Measurements from ENCODE around the gene AGAP9. TPM values are rescaled to one million over a fixed set of nuclear protein-coding genes. Genes with fewer than 3 reads are reported as not detected.
"Not testable (repeated sequence)": the region's sequence is repeated elsewhere in the genome, so short reads cannot be mapped to it uniquely, and the experiment has no call there.

Gene AGAP9
- total RNA-seq, 1 donor from 2014 or later = 1.0 TPM

DNA sequence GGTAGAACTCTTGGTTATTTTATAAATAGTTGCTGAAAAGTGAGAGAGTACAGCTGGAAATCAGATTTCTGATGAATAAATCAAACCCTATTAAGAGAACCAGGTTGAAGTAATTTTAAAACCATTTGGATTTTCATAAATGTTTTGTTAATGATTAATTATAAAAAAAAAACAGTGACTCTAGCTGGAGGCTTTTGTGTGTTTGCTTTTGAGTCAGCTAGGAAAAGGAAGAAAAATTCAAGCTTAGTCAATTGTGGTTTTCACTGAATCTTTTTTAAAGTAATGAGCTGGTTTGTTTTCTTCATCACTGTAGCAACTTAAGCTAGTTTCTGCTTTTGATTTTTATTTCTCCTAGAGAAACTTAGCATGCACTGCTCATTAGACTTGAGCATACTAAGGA, 34.2 kb upstream of the AGAP9 start:
- H3K27ac ChIP-seq (ENCODE audit: low read depth, low read length); H3K27me3 ChIP-seq (ENCODE audit: control insufficient read depth in 3 of 3, insufficient read depth in 3 of 3, low read length in 3 of 3); H3K9me3 ChIP-seq (ENCODE audit: control insufficient read depth in 3 of 3, low read length in 3 of 3); H3K4me3 ChIP-seq (ENCODE audit: low read length in 3 of 3); H3K4me1 ChIP-seq (ENCODE audit: control insufficient read depth in 3 of 3, insufficient read depth in 3 of 3, low read length in 3 of 3); H3K9ac ChIP-seq (ENCODE audit: low read depth in 1 of 3, low read length in 3 of 3); H3K36me3 ChIP-seq (ENCODE audit: control insufficient read depth in 3 of 3, insufficient read depth in 3 of 3, low read length in 3 of 3): not testable (repeated sequence)

GRCh38 chr10:47555334-47555733, 31.9 kb upstream of the AGAP9 start:
- not testable (repeated sequence) for H3K9ac ChIP-seq (ENCODE audit: low read depth in 1 of 3, low read length in 3 of 3); H3K27ac ChIP-seq (ENCODE audit: low read depth, low read length); H3K27me3 ChIP-seq (ENCODE audit: control insufficient read depth in 3 of 3, insufficient read depth in 3 of 3, low read length in 3 of 3); H3K9me3 ChIP-seq (ENCODE audit: control insufficient read depth in 3 of 3, low read length in 3 of 3); H3K36me3 ChIP-seq (ENCODE audit: control insufficient read depth in 3 of 3, insufficient read depth in 3 of 3, low read length in 3 of 3); H3K4me1 ChIP-seq (ENCODE audit: control insufficient read depth in 3 of 3, insufficient read depth in 3 of 3, low read length in 3 of 3); H3K4me3 ChIP-seq (ENCODE audit: low read length in 3 of 3)

DNA sequence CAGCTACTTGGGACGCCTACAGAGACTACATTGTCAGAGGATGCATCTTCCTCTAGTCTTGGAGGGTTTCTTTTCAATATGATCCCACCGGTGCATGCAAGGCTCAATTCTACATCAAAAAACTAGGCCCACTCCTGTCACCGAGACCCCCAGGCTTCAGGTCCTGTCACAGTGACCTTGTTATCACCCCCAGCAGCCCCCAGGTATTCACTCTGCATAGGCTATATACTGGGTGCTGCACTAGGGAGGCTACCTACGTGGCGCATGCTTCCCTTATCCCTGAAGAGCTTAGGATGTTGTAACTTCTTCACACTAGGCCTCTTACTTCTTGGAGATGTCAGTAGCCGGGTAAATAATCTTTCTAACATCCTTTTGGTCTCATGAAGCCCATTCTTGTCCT, 31.1 kb upstream of the AGAP9 start:
- not testable (repeated sequence) for H3K9ac ChIP-seq (ENCODE audit: low read depth in 1 of 3, low read length in 3 of 3); H3K27ac ChIP-seq (ENCODE audit: low read depth, low read length); H3K9me3 ChIP-seq (ENCODE audit: control insufficient read depth in 3 of 3, low read length in 3 of 3); H3K4me1 ChIP-seq (ENCODE audit: control insufficient read depth in 3 of 3, insufficient read depth in 3 of 3, low read length in 3 of 3); H3K4me3 ChIP-seq (ENCODE audit: low read length in 3 of 3); H3K27me3 ChIP-seq (ENCODE audit: control insufficient read depth in 3 of 3, insufficient read depth in 3 of 3, low read length in 3 of 3); H3K36me3 ChIP-seq (ENCODE audit: control insufficient read depth in 3 of 3, insufficient read depth in 3 of 3, low read length in 3 of 3)

DNA sequence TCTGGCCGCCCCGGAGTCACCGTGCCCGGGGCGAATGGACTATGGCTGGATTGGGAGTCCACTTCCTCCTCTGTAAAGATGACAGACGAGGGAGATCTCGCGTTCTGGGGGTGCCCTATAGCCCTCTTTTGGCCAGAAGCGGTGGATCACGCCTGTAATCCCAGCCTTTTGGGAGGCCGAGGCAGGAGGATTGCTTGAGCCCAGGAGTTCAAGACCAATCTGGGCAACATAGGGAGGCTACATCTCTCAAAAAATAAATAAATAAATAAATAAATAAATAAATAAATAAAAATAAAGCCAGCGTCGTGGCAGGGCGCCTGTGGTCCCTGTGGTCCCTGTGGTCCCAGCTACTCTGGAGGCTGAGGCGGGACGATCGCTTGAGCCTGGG, 30.4 kb upstream of the AGAP9 start:
- not testable (repeated sequence) for H3K27me3 ChIP-seq (ENCODE audit: control insufficient read depth in 3 of 3, insufficient read depth in 3 of 3, low read length in 3 of 3); H3K4me1 ChIP-seq (ENCODE audit: control insufficient read depth in 3 of 3, insufficient read depth in 3 of 3, low read length in 3 of 3); H3K9me3 ChIP-seq (ENCODE audit: control insufficient read depth in 3 of 3, low read length in 3 of 3); H3K27ac ChIP-seq (ENCODE audit: low read depth, low read length); H3K36me3 ChIP-seq (ENCODE audit: control insufficient read depth in 3 of 3, insufficient read depth in 3 of 3, low read length in 3 of 3)
- Histone ChIP-seq H3K4me3 (ENCODE audit: low read length in 3 of 3) (peak overlapping the region; percentile 62 to 72 (median 71)), H3K9ac (ENCODE audit: low read depth in 1 of 3, low read length in 3 of 3) (peak overlapping the region in 1 of 3 donors; percentile 92)

DNA sequence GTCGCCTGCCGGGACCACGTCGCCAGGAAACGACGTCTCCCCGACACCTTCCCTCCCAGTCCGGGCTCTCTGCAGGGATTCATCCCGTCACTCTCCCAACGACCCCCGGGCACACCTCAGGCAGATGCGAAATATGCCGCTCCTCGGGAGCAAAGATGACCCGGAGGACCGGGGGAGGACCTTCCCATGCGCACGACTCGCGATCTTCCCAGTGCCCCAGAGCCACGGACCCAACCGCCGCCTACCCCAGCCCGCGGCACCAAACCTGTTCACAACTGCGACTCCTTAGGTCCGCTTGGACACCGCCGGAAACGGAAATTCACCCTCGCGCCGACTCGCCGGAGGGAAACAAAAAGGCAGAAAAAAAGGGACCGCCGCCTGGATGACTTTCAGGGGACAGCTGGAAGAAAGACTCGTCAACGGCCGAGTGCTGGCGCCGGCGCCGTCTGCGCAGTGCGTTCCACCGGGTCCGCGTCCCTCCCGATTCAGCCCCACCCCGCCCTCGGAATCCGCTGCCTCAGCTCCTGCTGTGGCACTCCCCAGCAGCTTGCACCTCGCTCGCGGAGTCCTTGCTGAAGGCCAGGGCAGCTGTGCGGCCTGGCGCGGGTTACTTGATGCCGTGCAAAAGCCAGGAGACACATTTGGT, 29.9 kb upstream of the AGAP9 start:
- Histone ChIP-seq H3K9ac (ENCODE audit: low read depth in 1 of 3, low read length in 3 of 3) (peak overlapping the region; percentile 86 to 92 (median 88)), H3K27ac (ENCODE audit: low read depth, low read length) (peak overlapping the region; percentile 65), H3K4me3 (ENCODE audit: low read length in 3 of 3) (peak overlapping the region; percentile 84 to 87 (median 84))
- H3K36me3 ChIP-seq (ENCODE audit: control insufficient read depth in 3 of 3, insufficient read depth in 3 of 3, low read length in 3 of 3); H3K9me3 ChIP-seq (ENCODE audit: control insufficient read depth in 3 of 3, low read length in 3 of 3); H3K27me3 ChIP-seq (ENCODE audit: control insufficient read depth in 3 of 3, insufficient read depth in 3 of 3, low read length in 3 of 3); H3K4me1 ChIP-seq (ENCODE audit: control insufficient read depth in 3 of 3, insufficient read depth in 3 of 3, low read length in 3 of 3): not testable (repeated sequence)

GRCh38 chr10:47552719-47553118, 29.3 kb upstream of the AGAP9 start:
- peak overlapping the region; percentile 84 to 87 (median 84) for H3K4me3 ChIP-seq (ENCODE audit: low read length in 3 of 3)
- peak overlapping the region; percentile 65 for H3K27ac ChIP-seq (ENCODE audit: low read depth, low read length)
- not testable (repeated sequence) for H3K9me3 ChIP-seq (ENCODE audit: control insufficient read depth in 3 of 3, low read length in 3 of 3); H3K4me1 ChIP-seq (ENCODE audit: control insufficient read depth in 3 of 3, insufficient read depth in 3 of 3, low read length in 3 of 3); H3K36me3 ChIP-seq (ENCODE audit: control insufficient read depth in 3 of 3, insufficient read depth in 3 of 3, low read length in 3 of 3); H3K27me3 ChIP-seq (ENCODE audit: control insufficient read depth in 3 of 3, insufficient read depth in 3 of 3, low read length in 3 of 3)
- H3K9ac ChIP-seq (ENCODE audit: low read depth in 1 of 3, low read length in 3 of 3) = peak overlapping the region; percentile 86 to 92 (median 88)

DNA sequence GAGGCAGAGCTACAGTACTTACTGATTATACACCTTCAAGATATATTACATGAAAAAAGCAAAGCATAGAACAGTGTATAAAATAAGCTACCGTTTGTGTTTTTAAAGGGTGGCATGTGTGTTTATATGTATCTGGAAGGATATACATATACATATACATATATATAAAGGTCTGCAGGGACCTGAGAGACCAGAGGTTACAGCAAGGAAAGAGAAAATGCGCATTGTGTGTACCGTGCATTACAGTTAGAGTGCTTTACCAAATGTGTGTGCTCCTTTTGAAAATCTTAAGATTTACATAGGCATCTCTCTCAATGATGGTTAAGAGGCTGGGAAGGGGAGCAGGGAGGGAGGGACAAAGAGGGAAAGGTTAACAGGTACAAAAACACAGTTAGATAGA, 23.8 kb upstream of the AGAP9 start:
- H3K27ac ChIP-seq (ENCODE audit: low read depth, low read length); H3K4me1 ChIP-seq (ENCODE audit: control insufficient read depth in 3 of 3, insufficient read depth in 3 of 3, low read length in 3 of 3); H3K9me3 ChIP-seq (ENCODE audit: control insufficient read depth in 3 of 3, low read length in 3 of 3); H3K36me3 ChIP-seq (ENCODE audit: control insufficient read depth in 3 of 3, insufficient read depth in 3 of 3, low read length in 3 of 3); H3K27me3 ChIP-seq (ENCODE audit: control insufficient read depth in 3 of 3, insufficient read depth in 3 of 3, low read length in 3 of 3); H3K4me3 ChIP-seq (ENCODE audit: low read length in 3 of 3); H3K9ac ChIP-seq (ENCODE audit: low read depth in 1 of 3, low read length in 3 of 3): not testable (repeated sequence)

- not testable (repeated sequence) for H3K9ac ChIP-seq (ENCODE audit: low read depth in 1 of 3, low read length in 3 of 3); H3K9me3 ChIP-seq (ENCODE audit: control insufficient read depth in 3 of 3, low read length in 3 of 3); H3K4me1 ChIP-seq (ENCODE audit: control insufficient read depth in 3 of 3, insufficient read depth in 3 of 3, low read length in 3 of 3); H3K27ac ChIP-seq (ENCODE audit: low read depth, low read length); H3K36me3 ChIP-seq (ENCODE audit: control insufficient read depth in 3 of 3, insufficient read depth in 3 of 3, low read length in 3 of 3); H3K27me3 ChIP-seq (ENCODE audit: control insufficient read depth in 3 of 3, insufficient read depth in 3 of 3, low read length in 3 of 3); H3K4me3 ChIP-seq (ENCODE audit: low read length in 3 of 3)
Observed at GRCh38 chr10:47536430-47536829, 13.0 kb upstream of the AGAP9 start.

DNA sequence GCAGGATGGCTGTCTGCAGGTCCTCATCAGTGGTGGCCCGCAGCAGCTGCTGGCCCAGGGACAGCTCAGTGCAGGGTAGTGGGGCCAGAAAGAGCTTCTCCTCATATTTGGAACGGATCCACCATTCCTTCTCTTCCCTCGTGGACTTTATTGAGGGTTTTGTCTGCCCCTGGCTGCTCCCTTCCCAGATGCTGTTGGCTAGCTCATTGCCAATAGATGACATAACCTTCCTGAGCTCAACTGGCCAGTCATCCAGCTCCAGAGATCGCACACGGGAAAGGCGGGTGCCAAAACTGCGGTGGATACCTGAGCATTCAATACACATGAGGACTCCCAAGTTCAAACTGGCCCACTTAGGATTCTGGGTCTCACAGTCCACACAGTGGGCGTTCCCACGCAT, 21.1 kb downstream of the AGAP9 start:
- H3K27me3 ChIP-seq (ENCODE audit: control insufficient read depth in 3 of 3, insufficient read depth in 3 of 3, low read length in 3 of 3); H3K9me3 ChIP-seq (ENCODE audit: control insufficient read depth in 3 of 3, low read length in 3 of 3); H3K36me3 ChIP-seq (ENCODE audit: control insufficient read depth in 3 of 3, insufficient read depth in 3 of 3, low read length in 3 of 3); H3K9ac ChIP-seq (ENCODE audit: low read depth in 1 of 3, low read length in 3 of 3); H3K4me3 ChIP-seq (ENCODE audit: low read length in 3 of 3); H3K27ac ChIP-seq (ENCODE audit: low read depth, low read length); H3K4me1 ChIP-seq (ENCODE audit: control insufficient read depth in 3 of 3, insufficient read depth in 3 of 3, low read length in 3 of 3): not testable (repeated sequence)

DNA sequence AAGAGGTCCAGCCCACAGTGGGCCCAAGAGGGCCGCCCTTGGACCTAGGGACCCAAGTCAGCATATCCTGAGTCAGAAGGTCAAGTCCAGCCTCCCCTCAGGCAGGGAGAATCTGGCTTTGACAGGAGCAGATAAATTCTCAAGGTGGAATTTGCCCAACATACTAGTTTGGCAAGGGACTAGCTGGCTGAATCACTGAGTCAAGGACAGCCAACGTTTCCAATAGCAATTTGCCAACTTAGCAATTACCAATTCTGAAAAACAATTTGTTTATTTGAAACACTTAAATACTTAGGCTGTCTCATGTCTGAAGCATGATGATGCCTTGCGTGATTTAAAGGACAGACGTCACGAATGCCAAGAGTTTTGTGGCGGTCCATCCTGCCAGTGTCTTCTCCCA, 29.2 kb downstream of the AGAP9 start:
- H3K9me3 ChIP-seq (ENCODE audit: control insufficient read depth in 3 of 3, low read length in 3 of 3); H3K4me3 ChIP-seq (ENCODE audit: low read length in 3 of 3); H3K4me1 ChIP-seq (ENCODE audit: control insufficient read depth in 3 of 3, insufficient read depth in 3 of 3, low read length in 3 of 3); H3K9ac ChIP-seq (ENCODE audit: low read depth in 1 of 3, low read length in 3 of 3); H3K36me3 ChIP-seq (ENCODE audit: control insufficient read depth in 3 of 3, insufficient read depth in 3 of 3, low read length in 3 of 3); H3K27ac ChIP-seq (ENCODE audit: low read depth, low read length); H3K27me3 ChIP-seq (ENCODE audit: control insufficient read depth in 3 of 3, insufficient read depth in 3 of 3, low read length in 3 of 3): not testable (repeated sequence)

DNA sequence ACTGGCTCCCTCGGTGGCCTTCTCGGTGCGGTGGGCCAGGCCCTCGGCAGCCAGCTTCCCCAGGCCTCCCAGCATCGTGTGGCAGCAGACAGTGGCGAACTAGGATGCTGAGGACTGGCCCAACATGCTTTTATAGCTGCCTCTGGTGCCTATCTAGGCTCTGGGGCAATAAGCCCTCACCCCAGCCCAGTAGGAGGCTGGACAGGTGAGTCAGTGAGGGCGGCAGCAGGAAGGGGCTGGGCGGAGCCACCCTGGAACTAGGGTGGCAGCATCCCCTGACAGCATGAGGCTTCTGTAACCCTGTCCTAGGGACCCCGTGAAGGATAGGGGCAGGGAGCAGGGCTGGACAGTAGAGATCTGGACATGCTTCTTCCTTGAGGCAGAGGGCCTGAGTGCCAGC, 31.8 kb downstream of the AGAP9 start, which contains the start of gene FAM25G:
Gene FAM25G (minus strand): TSS at position 101 of the 400 bp plus-strand sequence. CDS start 26 bp downstream, at position 75.
- H3K4me3 ChIP-seq (ENCODE audit: low read length in 3 of 3); H3K27ac ChIP-seq (ENCODE audit: low read depth, low read length); H3K27me3 ChIP-seq (ENCODE audit: control insufficient read depth in 3 of 3, insufficient read depth in 3 of 3, low read length in 3 of 3); H3K9me3 ChIP-seq (ENCODE audit: control insufficient read depth in 3 of 3, low read length in 3 of 3); H3K9ac ChIP-seq (ENCODE audit: low read depth in 1 of 3, low read length in 3 of 3); H3K4me1 ChIP-seq (ENCODE audit: control insufficient read depth in 3 of 3, insufficient read depth in 3 of 3, low read length in 3 of 3); H3K36me3 ChIP-seq (ENCODE audit: control insufficient read depth in 3 of 3, insufficient read depth in 3 of 3, low read length in 3 of 3): not testable (repeated sequence)
